ENCODE results near the gene CRKL. TPM values are rescaled to one million over a fixed set of nuclear protein-coding genes. Genes with fewer than 3 reads are reported as not detected.
"Not testable (repeated sequence)": the region's sequence is repeated elsewhere in the genome, so short reads cannot be mapped to it uniquely, and the experiment has no call there.

CRKL gene
- total RNA-seq: 48.1 and 66.8 TPM in 2 replicates

- DNase-seq (ENCODE audit: low read depth): peak; percentile 91
These were observed at the start of gene CRKL for GRCh38 chr22:20916916-20917810. Gene CRKL, plus strand, starts transcription at chr22:20917407. Its CDS starts 528 bp downstream, at chr22:20917935.

GRCh38 chr22:20868025-20868962 lies 48.9 kb upstream of the CRKL start:
- no peak for DNase-seq (ENCODE audit: low read depth)

- no peak for DNase-seq (ENCODE audit: low read depth)
These were observed 48.0 kb upstream of the CRKL start for GRCh38 chr22:20869234-20869633.

GRCh38 chr22:20873214-20873613 lies 44.0 kb upstream of the CRKL start:
- no peak for DNase-seq (ENCODE audit: low read depth)

- DNase-seq (ENCODE audit: low read depth): no peak
These were observed 41.9 kb upstream of the CRKL start for GRCh38 chr22:20875296-20875695.

- DNase-seq (ENCODE audit: low read depth): no peak
These were observed 39.5 kb upstream of the CRKL start for GRCh38 chr22:20877715-20878114.

- peak; percentile 64 for DNase-seq (ENCODE audit: low read depth)
These were observed 36.0 kb upstream of the CRKL start for GRCh38 chr22:20881231-20881630.

- no peak for DNase-seq (ENCODE audit: low read depth)
These were observed 35.1 kb upstream of the CRKL start for GRCh38 chr22:20881869-20882815.

GRCh38 chr22:20882855-20883254 lies 34.4 kb upstream of the CRKL start:
- no peak for DNase-seq (ENCODE audit: low read depth)

GRCh38 chr22:20884454-20884853 lies 32.8 kb upstream of the CRKL start:
- no peak for DNase-seq (ENCODE audit: low read depth)

- DNase-seq (ENCODE audit: low read depth): no peak
These were observed 32.1 kb upstream of the CRKL start for GRCh38 chr22:20885017-20885556.

- peak; percentile 71 for DNase-seq (ENCODE audit: low read depth)
These were observed 31.5 kb upstream of the CRKL start for GRCh38 chr22:20885557-20886323.

- DNase-seq (ENCODE audit: low read depth): no peak
These were observed 29.8 kb upstream of the CRKL start for GRCh38 chr22:20887375-20887774.

GRCh38 chr22:20889025-20889704 lies 28.0 kb upstream of the CRKL start:
- no peak for DNase-seq (ENCODE audit: low read depth)

GRCh38 chr22:20889904-20890540 lies 27.2 kb upstream of the CRKL start:
- no peak for DNase-seq (ENCODE audit: low read depth)

- DNase-seq (ENCODE audit: low read depth): no peak
These were observed 26.2 kb upstream of the CRKL start for GRCh38 chr22:20890975-20891374.

GRCh38 chr22:20897737-20898136 lies 19.5 kb upstream of the CRKL start:
- not testable (repeated sequence) for DNase-seq (ENCODE audit: low read depth)

- no peak for DNase-seq (ENCODE audit: low read depth)
These were observed 17.3 kb upstream of the CRKL start for GRCh38 chr22:20899827-20900423.
